Measurements from ENCODE around the gene DIAPH2.
"Not testable (repeated sequence)": the region's sequence is repeated elsewhere in the genome, so short reads cannot be mapped to it uniquely, and the experiment has no call there.

Gene DIAPH2

DNA sequence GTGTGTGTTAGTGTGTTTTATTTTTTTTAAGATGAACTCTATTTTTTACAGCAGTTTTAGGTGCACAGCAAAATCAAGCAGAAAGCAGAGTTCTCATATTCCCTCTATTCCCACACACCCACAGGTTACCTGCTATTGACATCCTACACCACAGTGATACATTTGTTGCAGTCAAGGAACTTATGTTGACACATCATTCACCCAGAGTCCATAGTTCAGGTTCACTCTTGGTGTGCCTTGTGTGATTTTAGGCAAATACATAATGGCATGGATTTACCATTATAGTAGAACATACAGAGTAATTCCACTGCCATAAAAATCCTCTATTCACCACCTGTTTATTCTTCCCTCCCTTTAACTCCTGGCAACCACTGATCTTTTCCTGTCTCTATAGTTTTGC is 28.7 kb downstream of the DIAPH2 start:
- no peak for ATAC-seq
- TF ChIP-seq BACH2 (CRISPR knock-in tag; IDR thresholded peaks at IDR 0.05; ENCODE audit: borderline replicate concordance), result no peak
- TF ChIP-seq ZC3H10 (CRISPR knock-in tag; IDR thresholded peaks at IDR 0.05), result no peak
- no peak for TF ChIP-seq ZNF8 (CRISPR knock-in tag; IDR thresholded peaks at IDR 0.05)

DNA sequence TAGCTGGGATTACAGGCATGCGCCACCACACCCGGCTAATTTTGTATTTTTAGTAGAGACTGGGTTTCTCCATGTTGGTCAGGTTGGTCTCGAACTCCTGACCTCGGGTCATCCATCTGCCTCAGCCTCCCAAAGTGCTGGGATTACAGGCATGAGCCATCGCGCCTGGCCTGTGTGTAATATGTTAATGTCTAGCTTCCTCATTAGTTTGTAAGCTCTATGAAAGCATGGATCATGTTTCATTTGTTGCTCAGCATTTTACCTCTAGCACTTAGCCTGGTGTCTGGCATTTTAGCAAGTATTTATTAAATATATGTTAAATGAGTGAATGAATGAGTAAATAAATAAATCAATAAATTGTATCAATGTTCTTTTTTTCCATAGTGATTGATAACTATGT is 29.8 kb downstream of the DIAPH2 start:
- not testable (repeated sequence) for ATAC-seq

DNA sequence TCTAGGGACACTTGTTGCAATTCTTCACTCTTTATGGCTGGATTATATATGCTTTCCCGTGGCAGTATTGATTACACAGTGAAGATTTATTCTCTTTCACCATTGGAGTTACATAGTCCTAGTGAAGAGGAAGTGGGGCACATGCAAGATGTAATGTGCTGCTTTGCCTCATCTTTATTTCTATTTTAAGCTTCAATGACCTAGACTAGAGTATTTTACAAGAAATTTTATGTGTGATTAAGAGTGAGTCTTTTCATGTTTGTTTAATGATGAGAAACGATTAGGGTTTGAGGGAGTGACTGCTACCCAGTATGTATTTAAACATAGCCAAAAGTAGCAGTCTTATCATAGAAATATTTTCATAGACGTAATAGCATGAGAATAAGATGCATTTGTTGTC is 30.8 kb downstream of the DIAPH2 start:
- ATAC-seq, result no peak
- TF ChIP-seq BACH2 (CRISPR knock-in tag; IDR thresholded peaks at IDR 0.05; ENCODE audit: borderline replicate concordance) (no peak), GLIS3 (CRISPR knock-in tag; IDR thresholded peaks at IDR 0.05) (no peak), TOX (CRISPR knock-in tag; IDR thresholded peaks at IDR 0.05; ENCODE audit: borderline replicate concordance) (no peak), ZFP3 (CRISPR knock-in tag; IDR thresholded peaks at IDR 0.05) (no peak), ZNF70 (CRISPR knock-in tag; IDR thresholded peaks at IDR 0.05) (no peak), TCF4 (CRISPR knock-in tag; IDR thresholded peaks at IDR 0.05; ENCODE audit: borderline replicate concordance) (no peak), ZNF8 (CRISPR knock-in tag; IDR thresholded peaks at IDR 0.05) (no peak), ARNTL (CRISPR knock-in tag; IDR thresholded peaks at IDR 0.05; ENCODE audit: borderline replicate concordance, low read depth) (no peak)
- TF ChIP-seq, protein P1, sequence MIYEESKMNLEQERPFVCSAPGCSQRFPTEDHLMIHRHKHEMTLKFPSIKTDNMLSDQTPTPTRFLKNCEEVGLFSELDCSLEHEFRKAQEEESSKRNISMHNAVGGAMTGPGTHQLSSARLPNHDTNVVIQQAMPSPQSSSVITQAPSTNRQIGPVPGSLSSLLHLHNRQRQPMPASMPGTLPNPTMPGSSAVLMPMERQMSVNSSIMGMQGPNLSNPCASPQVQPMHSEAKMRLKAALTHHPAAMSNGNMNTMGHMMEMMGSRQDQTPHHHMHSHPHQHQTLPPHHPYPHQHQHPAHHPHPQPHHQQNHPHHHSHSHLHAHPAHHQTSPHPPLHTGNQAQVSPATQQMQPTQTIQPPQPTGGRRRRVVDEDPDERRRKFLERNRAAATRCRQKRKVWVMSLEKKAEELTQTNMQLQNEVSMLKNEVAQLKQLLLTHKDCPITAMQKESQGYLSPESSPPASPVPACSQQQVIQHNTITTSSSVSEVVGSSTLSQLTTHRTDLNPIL (CRISPR knock-in tag; IDR thresholded peaks at IDR 0.05; ENCODE audit: low read depth), result no peak

DNA sequence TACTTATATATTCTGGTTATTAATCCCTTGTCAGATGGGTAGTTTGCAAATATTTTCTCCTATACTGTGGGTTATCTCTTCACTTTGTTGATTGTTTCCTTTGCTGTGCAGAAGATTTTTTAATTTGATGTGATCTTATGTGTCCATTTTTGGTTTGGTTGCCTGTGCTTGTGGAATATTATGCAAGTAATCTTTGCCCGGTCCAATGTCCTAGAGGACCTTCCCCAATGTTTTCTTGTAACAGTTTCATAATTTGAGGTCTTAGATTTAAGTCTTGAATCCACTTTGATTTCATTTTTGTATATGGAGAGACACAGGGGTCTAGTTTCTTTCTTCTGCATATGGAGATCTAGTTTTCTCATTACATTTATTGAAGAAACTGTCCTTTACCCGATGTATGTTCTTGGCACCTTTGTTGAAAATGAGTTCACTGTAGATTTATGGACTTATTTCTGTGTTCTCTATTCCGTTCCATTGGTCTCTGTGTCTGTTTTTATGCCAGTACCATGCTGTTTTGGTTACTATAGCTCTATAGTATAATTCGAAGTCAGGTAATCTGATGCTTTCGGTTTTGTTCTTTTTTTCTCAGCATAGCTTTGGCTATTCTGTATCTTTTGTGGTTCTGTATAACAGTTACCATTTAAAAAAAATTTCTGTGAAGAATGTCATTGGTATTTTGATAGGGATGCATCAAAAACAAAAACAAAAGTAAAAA is 34.7 kb downstream of the DIAPH2 start:
- TF ChIP-seq TOX (CRISPR knock-in tag; IDR thresholded peaks at IDR 0.05; ENCODE audit: borderline replicate concordance) (no peak), ESRRG (CRISPR knock-in tag; IDR thresholded peaks at IDR 0.05) (no peak), ZFP30 (CRISPR knock-in tag; IDR thresholded peaks at IDR 0.05) (no peak), ZFP3 (CRISPR knock-in tag; IDR thresholded peaks at IDR 0.05) (no peak), ZC3H10 (CRISPR knock-in tag; IDR thresholded peaks at IDR 0.05) (no peak), GLIS3 (CRISPR knock-in tag; IDR thresholded peaks at IDR 0.05) (no peak)
- TF ChIP-seq, protein P1 (CRISPR knock-in tag; IDR thresholded peaks at IDR 0.05; ENCODE audit: low read depth), result no peak
- TF ChIP-seq, protein P2, sequence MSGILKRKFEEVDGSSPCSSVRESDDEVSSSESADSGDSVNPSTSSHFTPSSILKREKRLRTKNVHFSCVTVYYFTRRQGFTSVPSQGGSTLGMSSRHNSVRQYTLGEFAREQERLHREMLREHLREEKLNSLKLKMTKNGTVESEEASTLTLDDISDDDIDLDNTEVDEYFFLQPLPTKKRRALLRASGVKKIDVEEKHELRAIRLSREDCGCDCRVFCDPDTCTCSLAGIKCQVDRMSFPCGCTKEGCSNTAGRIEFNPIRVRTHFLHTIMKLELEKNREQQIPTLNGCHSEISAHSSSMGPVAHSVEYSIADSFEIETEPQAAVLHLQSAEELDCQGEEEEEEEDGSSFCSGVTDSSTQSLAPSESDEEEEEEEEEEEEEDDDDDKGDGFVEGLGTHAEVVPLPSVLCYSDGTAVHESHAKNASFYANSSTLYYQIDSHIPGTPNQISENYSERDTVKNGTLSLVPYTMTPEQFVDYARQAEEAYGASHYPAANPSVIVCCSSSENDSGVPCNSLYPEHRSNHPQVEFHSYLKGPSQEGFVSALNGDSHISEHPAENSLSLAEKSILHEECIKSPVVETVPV (CRISPR knock-in tag; IDR thresholded peaks at IDR 0.05), result no peak
- ATAC-seq, result no peak

DNA sequence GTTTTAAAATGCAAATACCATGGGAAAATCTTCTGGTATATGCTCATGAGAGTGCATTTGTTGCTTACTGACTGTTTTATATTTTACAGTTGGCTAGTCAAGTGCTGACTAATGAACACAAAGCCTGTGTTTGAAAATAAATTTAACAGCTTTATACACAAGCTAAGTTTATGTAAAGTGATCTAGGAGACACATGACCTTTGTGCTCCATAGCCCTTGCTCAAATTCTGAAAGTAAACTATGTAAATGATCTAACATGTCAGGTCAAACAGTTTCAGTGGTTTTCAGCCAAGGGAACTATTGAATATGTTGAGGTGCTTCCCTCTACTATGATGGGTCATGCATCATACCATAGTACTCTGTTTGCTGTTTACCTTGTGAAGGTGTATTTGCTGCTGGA is 36.7 kb downstream of the DIAPH2 start:
- ATAC-seq, result no peak
- no peak for TF ChIP-seq CSDC2 (CRISPR knock-in tag; IDR thresholded peaks at IDR 0.05)
- TF ChIP-seq, protein P3, sequence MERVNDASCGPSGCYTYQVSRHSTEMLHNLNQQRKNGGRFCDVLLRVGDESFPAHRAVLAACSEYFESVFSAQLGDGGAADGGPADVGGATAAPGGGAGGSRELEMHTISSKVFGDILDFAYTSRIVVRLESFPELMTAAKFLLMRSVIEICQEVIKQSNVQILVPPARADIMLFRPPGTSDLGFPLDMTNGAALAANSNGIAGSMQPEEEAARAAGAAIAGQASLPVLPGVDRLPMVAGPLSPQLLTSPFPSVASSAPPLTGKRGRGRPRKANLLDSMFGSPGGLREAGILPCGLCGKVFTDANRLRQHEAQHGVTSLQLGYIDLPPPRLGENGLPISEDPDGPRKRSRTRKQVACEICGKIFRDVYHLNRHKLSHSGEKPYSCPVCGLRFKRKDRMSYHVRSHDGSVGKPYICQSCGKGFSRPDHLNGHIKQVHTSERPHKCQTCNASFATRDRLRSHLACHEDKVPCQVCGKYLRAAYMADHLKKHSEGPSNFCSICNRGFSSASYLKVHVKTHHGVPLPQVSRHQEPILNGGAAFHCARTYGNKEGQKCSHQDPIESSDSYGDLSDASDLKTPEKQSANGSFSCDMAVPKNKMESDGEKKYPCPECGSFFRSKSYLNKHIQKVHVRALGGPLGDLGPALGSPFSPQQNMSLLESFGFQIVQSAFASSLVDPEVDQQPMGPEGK (CRISPR knock-in tag; IDR thresholded peaks at IDR 0.05; ENCODE audit: borderline replicate concordance), result no peak

DNA sequence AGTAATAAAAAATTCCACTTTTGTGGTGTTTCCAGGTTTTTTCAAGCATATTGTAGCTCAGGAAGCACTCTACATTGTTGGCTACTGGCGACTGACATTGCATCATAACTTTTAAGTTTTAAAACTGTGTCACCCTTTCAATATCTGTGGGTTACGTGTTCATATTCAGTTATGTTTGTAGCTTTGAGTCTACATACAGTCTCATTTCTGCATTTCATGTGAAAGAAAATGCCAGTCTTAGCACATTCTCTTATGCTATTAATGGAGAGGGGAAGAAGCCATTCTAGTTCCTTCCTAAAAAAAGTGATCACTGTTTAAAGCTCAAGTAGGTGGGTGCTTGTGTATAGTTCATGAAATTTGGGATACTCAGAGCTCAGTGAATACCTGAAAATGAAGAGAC is 38.1 kb downstream of the DIAPH2 start:
- TF ChIP-seq PPARA (CRISPR knock-in tag; IDR thresholded peaks at IDR 0.05; ENCODE audit: borderline replicate concordance) (no peak), CSDC2 (CRISPR knock-in tag; IDR thresholded peaks at IDR 0.05) (no peak), TOX (CRISPR knock-in tag; IDR thresholded peaks at IDR 0.05; ENCODE audit: borderline replicate concordance) (no peak), ESRRG (CRISPR knock-in tag; IDR thresholded peaks at IDR 0.05) (no peak)
- TF ChIP-seq, protein P4, sequence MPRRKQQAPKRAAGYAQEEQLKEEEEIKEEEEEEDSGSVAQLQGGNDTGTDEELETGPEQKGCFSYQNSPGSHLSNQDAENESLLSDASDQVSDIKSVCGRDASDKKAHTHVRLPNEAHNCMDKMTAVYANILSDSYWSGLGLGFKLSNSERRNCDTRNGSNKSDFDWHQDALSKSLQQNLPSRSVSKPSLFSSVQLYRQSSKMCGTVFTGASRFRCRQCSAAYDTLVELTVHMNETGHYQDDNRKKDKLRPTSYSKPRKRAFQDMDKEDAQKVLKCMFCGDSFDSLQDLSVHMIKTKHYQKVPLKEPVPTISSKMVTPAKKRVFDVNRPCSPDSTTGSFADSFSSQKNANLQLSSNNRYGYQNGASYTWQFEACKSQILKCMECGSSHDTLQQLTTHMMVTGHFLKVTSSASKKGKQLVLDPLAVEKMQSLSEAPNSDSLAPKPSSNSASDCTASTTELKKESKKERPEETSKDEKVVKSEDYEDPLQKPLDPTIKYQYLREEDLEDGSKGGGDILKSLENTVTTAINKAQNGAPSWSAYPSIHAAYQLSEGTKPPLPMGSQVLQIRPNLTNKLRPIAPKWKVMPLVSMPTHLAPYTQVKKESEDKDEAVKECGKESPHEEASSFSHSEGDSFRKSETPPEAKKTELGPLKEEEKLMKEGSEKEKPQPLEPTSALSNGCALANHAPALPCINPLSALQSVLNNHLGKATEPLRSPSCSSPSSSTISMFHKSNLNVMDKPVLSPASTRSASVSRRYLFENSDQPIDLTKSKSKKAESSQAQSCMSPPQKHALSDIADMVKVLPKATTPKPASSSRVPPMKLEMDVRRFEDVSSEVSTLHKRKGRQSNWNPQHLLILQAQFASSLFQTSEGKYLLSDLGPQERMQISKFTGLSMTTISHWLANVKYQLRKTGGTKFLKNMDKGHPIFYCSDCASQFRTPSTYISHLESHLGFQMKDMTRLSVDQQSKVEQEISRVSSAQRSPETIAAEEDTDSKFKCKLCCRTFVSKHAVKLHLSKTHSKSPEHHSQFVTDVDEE (CRISPR knock-in tag; IDR thresholded peaks at IDR 0.05), result no peak
- no peak for ATAC-seq
